Stimulated activated CD4-positive, alpha-beta T cell treated with anti-CD3 and anti-CD28 coated beads, Interleukin-12 subunit alpha, Interleukin-12 subunit beta, amount 100 ng/mL, for 4 hours (primary cell): Measurements from ENCODE around the gene OTOGL.
"Not testable (repeated sequence)": the region's sequence is repeated elsewhere in the genome, so short reads cannot be mapped to it uniquely, and the experiment has no call there.

Experiments used
- DNase-seq: peaks from one replicate; pipeline ENCODE4 v3.0.0-alpha.2; 2020

OTOGL gene

GRCh38 chr12:80121661-80122060, 22.3 kb downstream of the OTOGL start:
- no peak for DNase-seq

- DNase-seq: no peak
Measured at GRCh38 chr12:80129895-80130530, 30.7 kb downstream of the OTOGL start.

GRCh38 chr12:80135624-80136023, 36.3 kb downstream of the OTOGL start:
- no peak for DNase-seq

GRCh38 chr12:80140005-80140404, 40.7 kb downstream of the OTOGL start:
- no peak for DNase-seq

- no peak for DNase-seq
Measured at GRCh38 chr12:80142640-80143039, 43.3 kb downstream of the OTOGL start.

DNA sequence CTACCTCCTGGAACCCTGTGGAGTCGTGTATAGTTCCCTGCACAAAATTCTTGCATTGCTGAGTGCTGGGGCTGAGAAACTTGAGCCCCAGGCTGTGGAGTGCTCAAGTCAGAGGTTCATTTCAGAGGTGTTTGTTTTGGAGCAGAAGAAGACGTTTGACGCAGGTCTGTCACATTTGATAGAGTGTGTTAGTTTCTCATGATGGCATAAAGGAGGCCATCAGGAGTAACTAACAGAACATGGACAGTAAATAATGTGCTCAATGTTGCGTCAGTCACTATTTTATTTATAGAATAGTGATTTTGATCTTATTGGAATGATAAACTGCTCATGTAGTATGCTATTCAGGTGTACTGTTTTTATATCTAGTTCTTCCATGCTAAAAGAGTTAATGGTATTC, 44.2 kb downstream of the OTOGL start:
- DNase-seq: no peak

- DNase-seq: not testable (repeated sequence)
Measured at GRCh38 chr12:80149547-80150313, 50.4 kb downstream of the OTOGL start.

DNA sequence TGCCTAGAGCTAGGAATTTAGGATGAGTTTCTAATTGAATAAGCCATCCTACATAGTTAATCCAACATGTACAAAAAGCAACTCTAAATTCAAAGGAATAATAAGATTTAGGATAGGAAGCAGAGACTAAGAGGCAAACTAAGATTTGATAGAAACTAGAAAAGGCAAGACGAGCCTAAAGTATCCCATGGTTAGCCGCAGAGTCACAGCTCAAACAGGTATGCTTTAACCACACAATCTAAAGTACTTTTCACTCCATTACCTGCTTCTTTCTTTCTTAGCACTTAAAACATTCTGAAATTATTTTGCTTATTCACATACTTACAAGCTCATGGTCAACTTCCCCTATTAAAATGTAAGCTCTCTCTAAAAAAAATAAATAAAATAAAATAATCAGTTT, 51.8 kb downstream of the OTOGL start:
- DNase-seq: no peak

GRCh38 chr12:80154261-80154660, 54.9 kb downstream of the OTOGL start:
- no peak for DNase-seq

DNA sequence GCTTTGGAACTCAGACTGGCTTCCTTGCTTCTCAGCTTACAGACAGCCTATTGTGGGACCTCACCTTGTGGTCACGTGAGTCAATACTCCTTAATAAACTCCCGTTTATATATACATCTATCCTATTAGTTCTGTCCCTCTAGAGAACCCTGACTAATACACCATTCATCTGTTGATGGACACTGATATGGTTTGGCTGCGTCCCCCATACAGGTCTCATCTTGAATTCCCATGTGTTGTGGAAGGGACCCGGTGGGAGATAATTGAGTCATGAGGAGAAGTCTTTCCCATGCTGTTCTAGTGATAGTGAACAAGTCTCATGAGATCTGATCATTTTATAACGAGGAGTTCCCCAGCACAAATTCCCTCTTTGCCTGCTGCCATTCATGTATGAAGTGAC, 57.0 kb downstream of the OTOGL start:
- DNase-seq: no peak

- no peak for DNase-seq
Measured at GRCh38 chr12:80157645-80158044, 58.3 kb downstream of the OTOGL start.

- DNase-seq: no peak
Measured at GRCh38 chr12:80161612-80162011, 62.3 kb downstream of the OTOGL start.

GRCh38 chr12:80162177-80162576, 62.8 kb downstream of the OTOGL start:
- no peak for DNase-seq

DNA sequence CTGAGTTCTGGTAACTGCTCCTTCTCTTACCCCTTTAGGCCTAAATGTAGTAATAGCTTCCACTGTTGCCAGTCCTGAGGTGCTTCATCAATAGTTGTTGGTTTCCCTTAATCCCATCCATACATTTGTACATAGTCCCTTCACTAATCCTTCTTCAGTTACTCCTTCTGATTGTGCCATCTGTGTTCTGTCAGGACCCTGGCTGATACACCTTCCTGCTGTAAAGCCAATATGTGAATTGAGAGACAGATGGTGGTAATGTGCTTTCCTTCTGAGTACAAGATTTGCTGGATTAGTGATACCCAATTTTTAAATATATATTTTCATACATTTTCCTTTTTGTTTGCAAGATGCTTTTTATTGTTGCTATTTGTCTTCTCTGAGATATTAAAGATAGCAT, 66.4 kb downstream of the OTOGL start:
- DNase-seq: no peak

DNA sequence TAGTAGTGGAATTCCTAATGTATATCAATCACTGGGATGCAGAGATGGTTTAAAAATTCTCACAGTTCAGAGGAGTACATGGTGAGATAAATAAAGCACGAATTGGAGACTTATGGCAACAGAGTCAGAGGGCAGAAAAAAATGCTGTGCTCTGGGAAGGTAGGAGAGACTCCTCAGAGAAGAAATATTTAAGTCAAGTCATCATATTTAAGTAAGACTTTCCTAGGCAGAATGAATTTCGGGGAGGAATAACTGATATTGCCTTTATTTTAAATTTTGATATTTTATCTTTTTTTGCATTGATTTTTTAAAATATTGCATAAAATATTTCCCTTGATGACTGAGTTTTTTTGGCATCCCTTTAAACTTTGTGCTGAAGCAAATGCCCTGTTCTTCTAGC, 67.4 kb downstream of the OTOGL start:
- no peak for DNase-seq

GRCh38 chr12:80168936-80169335, 69.6 kb downstream of the OTOGL start:
- DNase-seq: no peak

DNA sequence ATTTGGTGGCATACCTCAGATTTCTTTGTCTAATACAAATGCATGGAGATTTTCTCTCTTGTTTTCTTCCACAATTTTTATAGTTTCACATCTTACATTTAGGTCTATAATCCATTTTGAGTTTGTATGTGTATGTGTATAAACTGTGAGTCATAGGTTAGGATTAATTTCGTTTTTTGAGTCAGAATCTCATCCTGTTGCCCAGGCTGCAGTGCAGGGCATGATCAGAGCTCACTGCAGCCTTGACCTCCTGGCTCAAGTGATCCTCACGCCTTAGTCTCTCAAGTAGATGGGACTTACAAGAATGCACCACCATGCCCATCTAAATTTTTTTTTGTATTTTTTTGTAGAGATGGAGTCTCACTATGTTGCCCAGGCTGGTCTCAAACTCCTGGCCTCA, 71.6 kb downstream of the OTOGL start:
- DNase-seq: no peak

- DNase-seq: no peak
Measured at GRCh38 chr12:80173083-80173864, 73.9 kb downstream of the OTOGL start.

DNA sequence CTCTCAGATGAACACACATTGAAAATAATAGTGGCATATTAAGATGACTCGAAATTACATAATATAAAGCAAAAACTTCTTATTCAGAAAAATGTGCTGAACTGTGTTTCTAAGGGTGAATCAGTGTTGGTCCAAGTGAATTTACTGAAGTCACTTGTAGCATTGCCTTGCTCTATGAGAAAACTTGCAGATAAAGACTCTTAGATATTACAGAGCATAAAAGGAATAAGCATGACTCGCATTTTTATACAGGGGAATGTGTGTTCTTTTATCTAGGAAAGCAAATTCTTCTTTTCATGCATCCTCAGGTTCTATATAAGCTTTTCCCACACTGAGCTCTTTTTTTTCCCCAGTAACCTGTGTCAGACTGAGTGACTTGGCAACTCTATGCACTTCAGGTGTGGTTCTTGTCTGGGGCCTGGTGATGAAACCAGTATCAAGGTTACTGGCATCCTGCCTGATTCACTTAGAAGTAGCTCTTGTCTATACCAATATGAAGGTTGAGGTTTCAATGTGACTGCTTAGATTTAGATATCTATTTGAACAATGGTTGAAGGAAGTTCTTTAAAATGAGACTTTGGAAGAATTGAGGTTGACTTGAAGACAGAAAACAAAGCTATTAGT, 76.1 kb downstream of the OTOGL start:
- no peak for DNase-seq

DNA sequence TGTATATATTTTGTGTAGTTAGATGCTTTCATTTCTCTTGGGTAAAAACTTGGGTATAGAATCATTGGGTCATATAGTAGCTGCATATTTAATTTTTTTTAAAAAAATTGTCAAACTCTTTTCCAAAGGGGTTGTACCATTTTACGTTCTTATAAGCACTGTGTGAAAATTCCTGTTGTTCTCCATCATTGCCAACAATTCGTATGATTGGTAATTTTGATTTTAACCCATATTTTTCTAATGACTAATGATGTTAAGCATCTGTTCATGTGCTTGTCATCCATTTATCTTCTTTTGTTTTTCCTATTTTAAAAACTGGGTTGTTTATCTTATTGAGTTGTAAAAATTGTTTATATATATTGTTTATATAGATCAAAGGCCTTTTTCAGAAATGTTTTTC, 77.4 kb downstream of the OTOGL start:
- no peak for DNase-seq

DNA sequence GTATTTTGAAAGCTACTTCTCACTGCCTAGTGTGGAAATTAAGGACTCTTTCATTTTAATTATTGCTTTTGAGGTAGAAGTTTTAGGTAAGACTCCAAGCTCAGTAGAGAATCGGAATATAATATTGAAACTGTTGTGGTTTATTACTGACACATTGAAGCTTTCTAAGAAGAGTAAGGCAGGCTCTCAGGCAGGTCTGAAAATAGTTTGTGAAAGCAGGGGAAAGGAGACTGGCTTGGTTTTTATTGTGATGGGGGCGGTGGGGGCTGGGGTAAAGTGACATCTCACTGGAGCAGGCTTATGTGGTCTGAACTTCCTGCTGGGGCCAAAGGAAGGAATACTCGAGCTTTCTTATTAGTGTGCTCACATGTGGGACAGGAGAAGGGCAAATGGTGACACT, 79.5 kb downstream of the OTOGL start:
- no peak for DNase-seq

DNA sequence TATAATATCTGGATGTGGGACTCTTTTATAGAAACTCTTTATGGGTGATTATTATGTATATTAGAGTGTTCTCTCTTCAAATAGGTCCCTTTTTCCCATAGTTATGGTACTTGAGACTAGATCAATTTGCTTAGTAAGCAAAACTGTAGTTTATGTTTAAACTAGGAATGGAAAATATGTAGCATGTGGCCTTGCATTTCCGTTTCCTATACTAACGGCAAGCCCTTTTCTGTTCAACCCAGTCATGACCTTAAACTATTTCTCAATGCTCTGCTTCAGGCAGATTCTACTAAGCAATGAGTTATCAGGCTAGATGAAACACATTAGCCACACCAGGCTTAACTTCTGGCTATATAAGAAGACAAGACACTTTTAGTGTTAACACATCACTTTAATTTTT, 84.6 kb downstream of the OTOGL start:
- no peak for DNase-seq

GRCh38 chr12:80184926-80185325, 85.6 kb downstream of the OTOGL start:
- DNase-seq: no peak
